NOMO-1 (cell line): ENCODE data around the gene HPCAL1.

Experiments
- DNase-seq, 2 experiments: peaks; one replicate each; lab custom pipeline; 2025; ENCODE audit not compliant: unreplicated experiment in 2 of 2; lab: John Stamatoyannopoulos, UW

HPCAL1 gene

DNA sequence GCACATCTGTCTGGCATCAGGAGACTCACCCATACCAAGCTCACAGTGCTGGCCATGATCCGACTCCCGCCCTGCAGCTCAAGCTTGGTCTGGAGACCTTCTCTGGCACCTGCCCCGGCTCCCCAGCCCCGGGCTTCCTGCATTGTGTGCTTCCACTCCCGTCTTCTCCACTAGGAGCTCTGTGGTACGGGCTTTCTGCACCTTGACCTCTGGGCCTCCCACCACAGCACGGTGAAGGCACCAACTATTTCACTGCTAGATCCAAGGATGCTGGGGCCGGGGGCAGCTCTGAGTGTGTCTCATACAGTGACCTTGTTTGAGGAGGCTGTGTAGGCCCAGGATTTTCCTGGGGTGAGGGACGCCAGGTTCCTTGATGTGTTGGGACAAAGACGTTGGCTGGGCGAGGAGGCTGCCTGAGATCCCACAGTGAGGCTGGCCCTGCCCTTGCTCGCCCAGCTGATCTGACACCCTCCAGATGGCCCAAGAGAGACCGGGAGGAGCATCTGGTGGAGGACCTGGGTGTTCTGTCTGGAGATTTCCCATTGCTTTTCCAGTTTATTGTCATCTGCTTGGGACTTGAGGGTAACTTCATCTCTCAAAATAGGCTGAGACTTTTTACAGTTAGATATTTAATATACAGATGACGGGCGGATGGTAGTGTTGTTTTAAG is 64.0 kb downstream of the HPCAL1 start:
- no peak for DNase-seq

DNA sequence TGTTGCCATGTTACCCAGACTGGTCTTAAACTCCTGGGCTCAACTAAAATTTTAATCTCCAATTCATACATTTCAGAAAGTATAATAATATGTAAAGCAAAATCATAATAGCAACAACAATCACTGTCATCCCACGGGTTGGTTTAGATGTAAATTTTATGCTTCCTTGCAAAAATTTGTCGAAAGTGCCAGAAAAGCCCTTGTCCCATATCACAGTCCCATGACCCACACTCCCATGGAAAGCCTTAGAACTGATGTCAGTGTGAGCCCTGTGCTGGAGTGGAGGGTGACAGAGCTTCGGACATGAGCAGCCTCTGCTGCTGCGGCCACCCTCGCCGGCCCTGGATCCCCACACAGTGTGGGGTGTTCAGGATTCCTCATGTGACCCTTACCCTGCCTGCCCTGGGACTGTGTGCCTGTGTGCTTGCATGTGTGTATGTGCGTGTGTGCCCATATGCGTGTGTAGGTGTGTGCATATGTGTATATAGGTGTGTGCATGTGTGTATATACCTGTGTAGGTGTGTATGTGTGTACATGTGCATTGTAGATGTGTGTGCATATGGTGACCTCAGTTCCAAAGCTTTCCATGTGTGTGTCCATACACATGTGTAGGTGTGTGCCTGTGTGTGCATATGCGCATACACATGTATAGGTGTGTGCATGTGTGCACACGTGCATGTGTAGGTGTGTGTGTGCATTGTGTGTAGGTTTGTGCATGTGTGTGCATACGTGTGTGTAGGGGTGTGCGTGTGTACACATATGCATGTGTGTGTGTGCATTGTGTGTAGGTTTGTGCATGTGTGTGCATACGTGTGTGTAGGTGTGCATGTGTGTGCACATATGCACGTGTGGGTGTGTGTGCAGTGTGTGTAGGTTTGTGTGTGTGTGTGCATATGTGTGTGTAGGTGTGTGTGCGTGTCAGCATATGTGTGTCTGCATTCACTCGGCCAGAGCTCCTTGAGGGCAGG is 65.1 kb downstream of the HPCAL1 start:
- DNase-seq: no peak

DNA sequence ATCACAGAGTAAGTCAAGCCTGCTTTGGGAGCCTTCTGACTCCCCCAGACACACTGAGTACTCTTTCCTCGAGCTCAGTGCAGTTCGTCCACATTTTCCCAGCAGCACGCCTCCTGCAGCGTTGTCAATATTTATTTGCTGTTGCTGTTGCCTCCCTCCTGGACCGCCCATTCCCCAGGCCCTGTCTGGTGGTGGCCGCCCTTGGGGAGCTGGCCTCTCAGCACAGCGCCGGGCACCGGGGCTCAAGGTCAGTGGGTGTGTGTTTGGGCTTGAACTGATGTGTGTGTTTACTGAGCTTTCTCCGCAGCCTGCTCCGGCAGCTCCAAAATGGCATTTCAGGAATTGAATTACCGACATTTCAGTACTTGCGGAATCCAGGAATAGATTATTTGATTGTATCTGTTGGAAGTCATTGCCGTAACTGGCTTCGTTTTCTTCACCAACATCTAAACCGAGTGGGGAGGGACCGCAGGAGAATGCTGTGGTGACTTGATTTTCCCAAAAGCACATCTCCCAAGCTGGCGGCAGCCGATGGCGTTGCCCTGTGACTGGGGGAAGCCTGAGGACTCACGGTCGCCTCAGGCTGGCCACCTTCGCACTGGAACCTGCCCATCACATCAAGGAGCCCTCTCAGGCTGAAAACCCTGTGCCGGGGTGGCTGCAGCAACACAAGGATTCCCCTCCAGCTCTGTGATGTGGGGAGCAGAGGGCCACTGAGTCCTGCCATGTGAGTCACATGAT is 66.0 kb downstream of the HPCAL1 start:
- no peak for DNase-seq

DNA sequence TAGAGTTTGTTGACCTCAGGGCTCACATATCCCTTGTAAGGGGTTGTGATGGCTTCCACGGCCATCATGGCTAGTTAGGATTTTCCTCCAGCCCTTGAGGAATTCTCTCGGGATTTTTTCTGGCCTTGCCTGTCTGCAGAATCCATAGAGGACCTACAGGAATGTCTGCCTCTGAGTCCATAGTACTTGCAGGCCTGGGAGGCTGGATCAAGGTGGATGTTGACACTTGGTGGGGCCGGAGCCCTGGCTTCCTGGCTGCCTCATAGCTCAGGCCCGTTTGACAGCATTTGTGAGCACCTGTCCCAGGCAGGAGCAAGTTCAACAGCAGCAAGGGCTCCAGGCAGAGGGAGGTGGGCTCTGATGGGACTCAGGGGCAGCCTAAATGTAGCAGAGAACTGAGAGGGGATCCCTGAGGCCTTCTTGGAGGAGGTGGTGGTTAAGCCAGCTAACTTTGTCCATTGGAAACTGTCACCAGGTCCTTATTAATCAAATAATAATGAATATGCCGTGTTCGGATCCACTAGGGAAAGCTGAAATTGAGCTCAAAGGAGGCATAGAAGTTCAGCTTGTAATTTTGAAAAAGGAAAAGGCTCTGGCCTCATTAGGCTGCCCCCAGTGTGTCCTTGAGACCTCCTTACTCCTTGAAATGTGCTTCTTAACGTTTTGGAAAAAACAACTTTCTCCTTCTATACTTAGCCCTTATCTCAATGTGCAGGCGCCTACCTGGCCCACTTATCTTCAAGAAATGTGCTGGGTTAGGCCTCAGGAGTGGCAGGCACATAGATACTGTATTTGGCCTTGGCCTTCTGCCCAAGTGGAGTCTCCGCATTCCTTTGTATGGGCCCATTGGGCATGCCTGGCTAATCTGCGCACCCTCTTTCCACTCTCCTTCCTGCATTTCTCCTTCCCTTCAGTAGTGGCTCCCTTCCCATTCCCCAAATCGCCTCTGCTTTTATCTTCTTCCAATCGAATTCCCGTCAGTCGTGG is 66.9 kb downstream of the HPCAL1 start:
- DNase-seq: no peak

DNA sequence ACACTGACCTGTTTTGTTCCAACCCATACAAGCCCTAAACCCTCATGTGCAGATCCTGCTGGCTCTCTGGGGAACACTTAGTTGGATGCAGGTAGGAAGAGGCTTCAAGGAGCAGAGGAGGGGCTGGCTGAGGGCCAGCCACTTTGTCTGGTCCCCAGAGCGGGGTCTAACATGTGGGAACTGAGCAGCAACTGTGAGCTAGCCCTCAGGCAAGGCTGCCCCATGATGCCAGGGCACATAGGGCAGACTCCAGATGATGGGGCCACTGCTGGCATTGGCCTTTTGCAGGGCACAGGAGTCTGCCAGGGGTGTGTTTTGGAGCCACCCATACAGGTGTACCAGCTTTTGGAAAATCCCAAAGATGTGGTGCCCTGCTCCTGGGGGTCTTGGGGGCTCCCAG is 67.7 kb downstream of the HPCAL1 start:
- no peak for DNase-seq

DNA sequence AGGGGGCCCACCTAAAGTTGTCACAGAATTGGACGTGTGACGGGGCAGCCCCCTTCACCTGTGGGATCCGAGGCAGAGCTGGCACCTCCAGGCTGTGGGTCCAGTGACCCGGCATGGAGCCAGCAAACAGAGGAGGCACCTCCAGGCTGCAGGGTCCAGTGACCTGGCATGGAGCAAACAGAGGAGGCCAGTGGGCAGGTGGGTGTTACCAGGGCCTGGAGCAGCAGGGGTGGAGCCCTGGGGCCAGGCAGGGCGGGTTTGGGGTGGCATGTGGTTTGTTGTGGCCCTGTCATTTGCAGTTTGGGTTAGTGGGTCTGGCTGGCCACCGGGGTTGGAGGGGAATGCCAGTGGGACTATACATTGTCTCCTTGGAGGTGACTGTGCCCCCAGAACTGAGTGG is 68.2 kb downstream of the HPCAL1 start:
- DNase-seq: no peak

DNA sequence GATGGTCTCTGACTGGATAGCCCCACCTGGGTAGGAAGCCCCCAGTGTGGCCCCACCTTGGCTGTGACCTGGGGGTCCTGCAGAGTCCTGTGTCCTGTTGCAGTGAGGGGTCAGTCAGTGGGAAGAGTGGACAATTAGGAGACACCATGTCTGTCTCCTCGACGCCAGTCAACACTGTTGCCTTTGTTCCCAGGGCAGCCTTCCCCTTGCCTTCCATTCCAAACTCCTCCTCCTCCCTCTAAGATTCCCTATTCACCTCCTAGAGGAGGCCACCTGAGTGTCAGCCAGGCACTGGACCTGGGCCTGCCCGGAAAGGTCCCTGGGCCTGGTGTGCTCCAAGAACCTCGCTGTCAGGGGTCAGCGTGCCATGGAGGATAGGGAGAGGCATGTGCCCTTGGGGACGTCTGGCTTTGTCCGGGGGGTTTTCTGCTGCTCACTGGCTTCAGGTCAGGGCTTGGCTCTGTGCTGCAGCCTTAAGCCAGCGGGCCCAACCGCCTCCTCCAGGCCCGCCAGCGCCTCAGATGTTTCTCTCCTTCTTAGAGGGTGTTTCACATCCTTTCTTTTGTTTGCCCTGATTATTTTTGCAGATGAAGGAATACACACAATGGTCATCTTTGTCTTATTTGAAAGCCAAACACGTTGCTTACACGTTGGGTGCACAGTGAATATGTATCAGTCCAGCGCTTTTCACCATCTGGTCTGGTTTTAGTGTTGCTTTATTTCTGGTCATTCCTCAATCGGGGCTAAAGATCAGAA is 68.9 kb downstream of the HPCAL1 start:
- no peak for DNase-seq

DNA sequence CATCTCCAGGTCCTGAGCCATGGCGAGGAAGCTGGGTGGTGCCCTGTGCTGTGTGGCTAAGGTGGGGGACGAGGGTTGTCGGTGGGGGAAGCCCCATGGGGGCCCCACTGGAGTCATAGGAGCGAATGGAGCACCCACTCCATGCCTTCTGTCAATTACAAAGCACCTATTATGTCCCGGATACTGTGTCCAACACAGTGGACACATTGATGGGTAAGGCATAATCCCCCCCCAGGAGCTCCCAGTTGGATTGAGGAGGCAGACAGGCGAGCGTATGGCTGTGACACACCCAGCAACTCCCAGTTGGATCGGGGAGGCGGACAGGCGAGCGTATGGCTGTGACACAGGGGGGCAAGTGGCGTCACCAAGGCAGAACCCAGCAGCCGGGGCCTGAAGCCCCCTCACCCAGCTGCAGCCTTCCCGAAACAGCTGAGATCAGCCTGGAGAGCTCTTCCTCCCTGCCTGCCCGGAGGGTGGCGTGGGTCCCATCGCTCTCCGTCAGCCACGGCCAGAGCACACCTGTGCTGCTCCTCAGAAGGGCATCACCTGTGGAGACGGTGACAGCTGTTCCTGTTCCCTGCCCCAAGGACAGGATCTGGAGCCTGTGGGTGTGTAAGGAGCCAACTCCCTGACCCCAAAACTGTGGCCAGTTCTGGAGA is 69.6 kb downstream of the HPCAL1 start:
- no peak for DNase-seq

DNA sequence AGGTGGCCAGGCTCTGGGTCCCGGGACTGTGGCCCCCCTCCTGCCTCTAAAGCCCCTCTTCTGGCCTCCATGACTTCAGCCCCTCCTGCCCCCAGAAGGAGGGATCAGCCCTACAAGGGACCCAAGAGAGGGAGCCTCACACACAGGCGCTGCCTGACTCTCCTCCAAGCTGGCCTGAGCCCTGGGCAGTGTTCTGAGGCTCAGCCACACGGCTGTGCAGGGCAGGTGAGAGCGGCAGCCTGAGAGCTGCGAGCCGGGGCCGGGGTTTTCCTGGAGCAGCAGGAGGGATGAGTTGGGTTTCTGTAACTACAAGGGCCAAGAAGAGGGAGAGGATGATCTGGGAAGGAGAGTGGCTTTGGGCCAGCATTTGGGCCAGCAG is 70.1 kb downstream of the HPCAL1 start:
- no peak for DNase-seq

DNA sequence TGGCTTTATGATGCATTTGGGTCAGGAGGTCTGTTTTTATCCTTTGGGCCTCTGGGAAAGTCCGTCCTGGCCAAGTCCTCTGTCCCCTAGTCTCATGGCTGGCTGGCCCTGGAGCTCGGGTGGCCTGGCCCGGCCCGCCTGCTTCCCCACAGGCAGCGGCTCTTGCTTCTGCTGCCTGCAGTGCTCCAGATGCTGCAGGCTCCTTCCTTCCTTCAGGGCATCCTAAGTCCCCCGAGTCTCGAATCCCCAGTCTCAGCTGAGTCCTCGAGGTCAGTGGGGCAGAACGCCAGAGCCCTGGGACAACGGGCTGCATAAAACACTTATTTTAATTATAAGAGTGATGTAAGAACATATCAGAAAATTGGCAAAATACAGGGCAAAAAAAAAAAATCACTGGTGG is 71.2 kb downstream of the HPCAL1 start:
- DNase-seq: no peak

DNA sequence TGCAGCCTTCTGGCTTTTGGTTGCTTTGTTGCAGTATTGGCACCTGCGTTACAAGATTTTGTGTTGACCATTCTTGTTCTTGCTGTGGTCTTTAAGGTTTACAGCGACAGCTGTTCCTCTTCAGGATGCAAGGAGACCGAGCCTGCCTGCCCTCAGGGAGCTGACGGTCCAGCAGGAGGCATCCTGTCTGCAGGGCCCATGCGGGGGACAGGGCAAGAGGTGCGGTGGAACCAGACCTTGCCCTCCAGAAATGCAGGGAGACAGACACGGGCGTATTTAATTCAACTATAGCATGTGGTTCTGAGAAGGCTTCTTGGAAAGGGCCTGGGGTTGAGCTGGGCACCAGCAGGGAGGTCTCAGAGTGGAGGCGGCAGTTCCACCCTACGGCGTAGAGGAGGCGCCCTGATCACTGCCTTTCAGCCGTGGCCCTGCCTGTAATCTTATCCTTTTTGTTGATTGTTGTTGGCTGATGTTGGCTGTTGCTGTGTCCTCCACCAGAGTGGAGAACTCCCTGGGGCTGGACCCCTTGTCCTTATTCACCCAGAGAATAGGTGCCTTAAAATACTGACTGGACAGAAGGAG is 71.7 kb downstream of the HPCAL1 start:
- no peak for DNase-seq

DNA sequence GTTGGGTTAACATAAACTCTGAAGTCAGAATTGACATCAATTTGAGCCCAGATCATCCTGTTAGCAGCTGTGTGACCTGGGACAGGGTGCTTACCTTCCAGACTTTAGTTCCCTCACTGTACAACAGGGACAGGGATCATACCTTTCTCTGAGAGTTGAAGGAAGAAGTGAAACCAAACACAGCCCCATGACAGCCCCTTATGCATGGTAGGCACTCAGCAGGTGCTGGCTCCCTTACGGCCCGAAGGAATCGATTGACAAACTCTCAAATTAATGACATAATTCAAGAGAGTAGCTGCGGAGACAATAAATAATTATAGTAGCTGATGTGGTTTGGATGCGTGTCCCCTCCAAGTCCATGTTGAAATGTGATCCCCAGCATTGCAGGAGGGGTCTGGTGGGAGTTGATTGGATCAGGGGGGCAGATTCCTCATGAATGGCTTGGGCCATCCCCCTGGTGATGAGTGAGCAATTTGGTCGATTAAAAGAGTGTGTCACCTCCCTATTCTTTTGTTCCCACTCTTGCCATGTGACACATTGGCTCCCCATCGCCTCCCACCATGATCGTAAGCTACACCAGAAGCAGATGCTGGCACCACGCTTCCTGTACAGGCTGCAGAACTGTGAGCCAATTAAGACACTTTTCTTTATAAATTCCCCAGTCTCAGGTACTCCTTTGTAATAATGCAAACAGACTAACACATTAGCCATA is 73.0 kb downstream of the HPCAL1 start:
- DNase-seq: peak in 1 of 2 experiments; percentile 62

DNA sequence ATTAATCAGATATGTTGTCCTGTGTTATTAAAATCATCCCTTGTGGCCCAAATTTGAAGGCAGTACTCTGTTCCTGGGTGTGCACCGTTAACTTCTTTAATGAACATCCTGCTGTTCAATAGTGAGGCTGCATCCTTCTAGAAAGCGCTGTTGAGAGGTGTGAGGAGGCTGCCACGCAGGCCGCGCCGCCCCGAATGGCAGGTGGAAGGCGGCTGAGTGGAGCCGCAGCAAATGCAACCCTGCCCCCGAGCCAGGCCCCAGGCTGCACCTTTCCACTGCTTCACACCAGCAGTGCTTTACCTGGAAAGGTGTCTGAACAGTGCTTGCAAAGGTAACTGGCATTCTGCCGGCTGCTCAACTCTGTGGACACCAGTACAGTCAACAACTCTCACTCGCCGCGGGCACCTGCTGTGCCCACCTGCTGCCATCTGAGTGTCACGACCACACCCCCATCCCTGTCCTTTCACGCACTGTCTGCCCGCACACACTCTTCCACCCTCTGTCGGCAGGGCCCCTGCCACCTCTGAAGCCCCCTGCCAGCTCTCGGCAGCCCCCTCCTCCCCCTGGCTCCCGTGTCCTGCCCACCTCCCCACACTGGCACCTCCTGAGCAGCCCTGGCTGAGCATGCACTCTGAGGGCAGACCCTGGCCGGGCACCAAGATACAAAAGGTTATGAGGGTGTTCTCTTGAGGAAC is 74.5 kb downstream of the HPCAL1 start:
- no peak for DNase-seq

DNA sequence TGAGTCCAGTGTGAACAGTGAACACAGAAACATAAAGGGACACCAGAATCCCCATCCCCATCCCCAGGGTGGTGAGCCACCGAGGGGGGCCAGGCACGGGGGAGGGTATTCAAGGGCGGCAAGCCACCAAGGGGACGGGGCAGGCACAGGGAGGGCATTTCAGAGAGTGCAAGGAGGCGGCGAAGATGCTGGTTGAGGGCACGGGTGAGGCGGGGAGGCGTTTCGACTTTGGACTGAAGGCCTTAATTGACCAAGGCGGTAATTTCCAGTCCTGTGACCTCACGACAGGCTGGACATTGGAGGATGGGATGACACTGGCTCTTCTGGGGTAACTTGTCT is 75.0 kb downstream of the HPCAL1 start:
- no peak for DNase-seq

DNA sequence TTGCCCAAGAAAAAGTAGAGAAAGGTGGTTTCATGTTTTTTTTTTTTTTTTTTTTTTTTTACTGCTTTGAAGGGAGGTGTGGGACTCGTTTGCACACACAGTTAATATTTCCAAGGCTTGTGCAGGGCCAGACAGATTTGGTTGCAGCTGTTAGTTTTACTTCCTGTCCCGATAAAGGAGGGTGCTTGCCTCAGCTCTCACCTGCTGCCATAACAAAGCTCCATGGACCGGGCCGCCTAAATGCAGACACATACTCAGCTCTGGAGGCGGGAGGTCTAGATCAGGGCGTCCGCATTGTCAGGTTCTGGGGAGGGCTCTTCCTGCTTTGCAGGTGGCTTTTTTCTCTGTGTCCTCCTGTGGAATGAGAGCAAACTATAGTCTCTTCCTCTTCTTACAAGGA is 75.5 kb downstream of the HPCAL1 start:
- peak; percentile 7 to 9 for DNase-seq

DNA sequence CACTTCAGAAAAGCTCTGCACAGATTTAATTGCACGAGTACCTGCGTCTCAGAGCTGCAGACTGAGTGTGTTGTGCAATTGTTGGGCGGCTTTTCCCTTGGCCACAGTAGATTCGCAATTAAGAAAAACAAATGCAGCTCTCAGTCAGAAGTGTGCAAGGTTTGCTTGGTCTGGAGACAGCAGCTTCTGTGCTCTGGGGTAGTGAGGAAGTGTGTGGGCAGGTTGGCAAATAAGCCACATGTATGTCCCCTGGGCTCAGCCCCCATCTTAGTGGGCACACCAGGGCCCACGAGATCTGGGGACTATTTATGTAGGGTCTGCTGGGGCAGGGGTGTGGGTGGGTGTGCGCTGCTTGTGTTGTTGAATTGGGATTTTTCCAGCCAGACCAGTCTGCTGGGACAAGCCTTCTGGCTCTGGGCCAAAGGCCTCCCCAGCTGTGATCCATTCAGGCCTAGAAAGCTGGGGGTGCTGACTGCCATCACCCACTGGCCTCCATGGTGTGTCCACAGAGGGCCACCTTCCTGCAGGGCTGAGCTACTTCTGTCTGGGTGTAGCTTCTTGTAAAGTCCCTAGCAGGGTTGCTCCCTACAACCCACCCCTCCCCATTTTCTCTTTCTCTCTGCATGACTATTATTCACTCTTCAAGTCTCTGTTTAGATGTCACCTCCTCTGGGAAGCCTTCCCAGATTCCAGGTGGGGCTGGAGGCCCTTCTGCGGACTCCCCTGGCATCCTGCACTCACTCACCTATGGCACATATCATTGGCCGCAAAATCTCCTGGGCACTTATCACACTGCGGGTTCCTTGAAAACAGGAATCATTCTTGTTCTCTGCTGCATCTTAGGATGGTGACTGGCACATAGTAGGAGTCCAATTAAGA is 77.6 kb downstream of the HPCAL1 start:
- DNase-seq: peak; percentile 81 to 83

DNA sequence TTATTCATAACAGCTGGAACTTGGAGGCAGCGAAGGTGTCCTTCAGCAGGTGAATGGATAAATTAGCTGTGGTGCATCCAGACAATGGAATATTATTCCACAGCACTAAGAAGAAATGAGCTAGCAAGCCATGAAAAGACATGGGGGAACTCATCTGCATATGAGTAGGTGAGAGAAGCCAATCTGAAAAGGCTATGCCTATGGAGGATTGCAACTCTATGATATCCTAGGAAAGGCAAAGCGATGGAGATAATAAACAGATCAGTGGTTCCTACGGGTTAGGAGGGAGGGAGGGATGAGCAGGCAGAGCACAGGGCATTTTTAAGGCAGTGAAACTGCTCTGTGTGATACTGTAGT is 79.3 kb downstream of the HPCAL1 start:
- DNase-seq: no peak
